GM19324 (cell line): ENCODE data around the gene GLYATL2.

Source experiments
- ATAC-seq: cut with Tn5 transposase; IDR thresholded peaks from one replicate; pipeline ENCODE4 v1.9.1; 2021; ENCODE audit warnings: mild to moderate bottlenecking, moderate library complexity; ENCODE audit not compliant: unreplicated experiment, low FRiP score

GLYATL2 gene, protein sequence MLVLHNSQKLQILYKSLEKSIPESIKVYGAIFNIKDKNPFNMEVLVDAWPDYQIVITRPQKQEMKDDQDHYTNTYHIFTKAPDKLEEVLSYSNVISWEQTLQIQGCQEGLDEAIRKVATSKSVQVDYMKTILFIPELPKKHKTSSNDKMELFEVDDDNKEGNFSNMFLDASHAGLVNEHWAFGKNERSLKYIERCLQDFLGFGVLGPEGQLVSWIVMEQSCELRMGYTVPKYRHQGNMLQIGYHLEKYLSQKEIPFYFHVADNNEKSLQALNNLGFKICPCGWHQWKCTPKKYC

GRCh38 chr11:58844361-58845005 is at the start of gene GLYATL2:
Gene GLYATL2, minus strand, starts transcription at chr11:58844704. Its CDS starts 5,092 bp downstream, at chr11:58839612.
- no peak for ATAC-seq

DNA sequence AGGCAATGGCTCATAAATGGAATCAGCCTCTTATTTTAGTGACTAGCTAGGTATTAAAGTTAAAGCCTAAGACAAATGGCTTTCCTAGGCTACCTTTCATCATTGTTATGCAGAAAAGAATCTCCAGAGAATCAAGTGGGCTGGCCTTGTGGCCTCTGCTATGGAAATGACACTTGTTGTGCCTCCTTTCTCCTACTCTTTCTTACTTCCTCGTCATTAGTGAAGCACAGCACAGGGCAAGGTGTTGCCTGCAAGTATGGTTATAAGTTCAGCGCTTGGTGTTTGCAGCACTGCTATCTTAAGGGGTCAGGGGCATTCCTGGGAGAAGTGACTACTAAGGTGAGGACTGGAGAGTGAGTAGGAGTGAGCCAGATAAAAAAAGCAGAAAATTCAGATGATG is 49.4 kb upstream of the GLYATL2 start:
- no peak for ATAC-seq

DNA sequence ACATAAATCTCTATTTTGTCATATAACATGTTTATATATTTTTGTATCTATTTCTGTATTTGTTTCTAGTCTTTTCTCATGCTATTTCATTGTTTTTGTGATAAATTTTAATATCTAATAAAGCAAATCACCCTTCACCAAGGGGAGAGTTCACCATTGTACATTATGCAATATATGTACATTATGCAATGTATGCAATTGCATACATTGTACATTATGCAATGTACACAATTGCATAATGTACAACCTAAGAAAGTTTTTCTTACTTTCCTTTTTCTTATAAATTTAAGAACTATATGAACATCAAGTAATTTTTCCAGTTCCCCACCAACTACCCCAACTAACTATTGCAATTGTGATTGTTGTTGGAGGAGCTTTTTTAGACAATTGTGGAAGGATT is 44.1 kb upstream of the GLYATL2 start:
- ATAC-seq, result no peak

DNA sequence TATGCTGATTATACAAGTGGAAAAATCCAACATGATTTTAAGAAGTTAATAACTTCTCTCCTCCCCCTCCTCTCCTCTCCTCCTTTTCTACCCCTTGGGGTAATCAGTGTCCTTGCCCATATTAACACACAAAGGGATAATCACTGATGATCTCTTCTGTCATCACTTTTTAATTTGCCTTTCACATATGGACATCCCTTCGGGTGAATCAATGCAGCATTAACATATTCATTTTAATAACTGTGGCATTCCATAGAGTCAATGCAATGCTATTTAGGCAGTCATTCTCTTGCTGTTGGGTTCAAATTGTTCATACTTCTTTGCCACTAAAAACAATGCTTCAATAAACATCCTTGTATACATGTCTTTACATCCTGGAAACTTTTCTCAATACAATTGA is 42.9 kb upstream of the GLYATL2 start:
- ATAC-seq, result no peak

DNA sequence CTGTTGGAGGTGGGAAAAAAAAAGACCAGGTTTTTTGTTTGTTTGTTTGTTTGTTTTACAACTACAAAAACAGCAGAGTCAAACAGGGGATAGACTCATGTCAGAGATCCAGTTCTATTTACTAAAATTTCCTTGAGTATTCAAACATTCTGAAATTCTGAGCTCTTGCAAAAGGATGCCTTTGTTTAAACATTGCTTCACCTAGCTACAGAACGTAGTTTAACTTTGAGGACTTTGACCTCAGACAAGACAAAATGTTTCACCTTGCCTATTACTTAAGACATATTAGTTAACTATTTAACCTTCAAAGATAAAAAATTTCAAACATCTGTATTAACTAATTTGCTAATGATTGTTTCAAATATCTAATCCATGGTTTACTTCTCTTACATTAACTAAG is 36.1 kb upstream of the GLYATL2 start:
- no peak for ATAC-seq

- no peak for ATAC-seq
Measured at GRCh38 chr11:58880166-58880565, 35.7 kb upstream of the GLYATL2 start.

DNA sequence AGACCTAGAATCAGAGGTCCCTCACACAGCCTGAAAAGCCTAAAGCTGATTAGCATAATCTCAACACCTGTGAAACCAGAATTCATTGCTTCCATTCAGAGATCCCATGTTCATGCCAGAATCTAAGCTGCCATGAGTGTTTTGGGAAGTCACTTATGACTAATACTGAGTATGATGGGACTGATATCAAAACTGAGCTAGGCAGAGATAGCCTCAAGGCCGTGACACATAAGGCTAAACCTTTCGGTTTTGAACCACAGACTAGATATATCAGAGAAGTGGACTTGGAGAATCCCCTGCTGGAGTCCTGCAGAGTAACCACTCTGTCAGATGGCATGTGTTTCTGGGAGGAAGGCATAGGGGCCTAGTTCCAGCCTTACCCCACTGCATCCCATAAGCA is 23.1 kb upstream of the GLYATL2 start:
- no peak for ATAC-seq

DNA sequence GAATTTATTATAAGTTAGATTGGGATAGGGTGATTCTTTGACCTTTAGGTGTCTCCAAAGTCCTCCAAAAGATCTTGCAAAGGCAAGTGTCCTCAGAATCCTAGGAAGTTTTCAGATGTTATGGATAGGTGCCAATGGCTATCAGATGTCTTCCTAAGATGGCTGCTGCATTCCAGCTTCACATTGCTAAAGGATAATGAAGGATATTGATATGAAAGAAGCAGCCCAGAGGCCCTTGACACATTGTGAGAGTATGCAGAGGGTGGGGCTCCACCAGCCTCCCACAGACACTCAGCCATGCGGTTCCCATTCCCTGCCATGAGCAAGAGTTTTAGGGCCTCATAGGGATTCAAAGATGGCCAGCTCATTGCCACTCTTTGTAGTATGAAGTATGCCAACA is 22.3 kb upstream of the GLYATL2 start:
- ATAC-seq, result no peak

DNA sequence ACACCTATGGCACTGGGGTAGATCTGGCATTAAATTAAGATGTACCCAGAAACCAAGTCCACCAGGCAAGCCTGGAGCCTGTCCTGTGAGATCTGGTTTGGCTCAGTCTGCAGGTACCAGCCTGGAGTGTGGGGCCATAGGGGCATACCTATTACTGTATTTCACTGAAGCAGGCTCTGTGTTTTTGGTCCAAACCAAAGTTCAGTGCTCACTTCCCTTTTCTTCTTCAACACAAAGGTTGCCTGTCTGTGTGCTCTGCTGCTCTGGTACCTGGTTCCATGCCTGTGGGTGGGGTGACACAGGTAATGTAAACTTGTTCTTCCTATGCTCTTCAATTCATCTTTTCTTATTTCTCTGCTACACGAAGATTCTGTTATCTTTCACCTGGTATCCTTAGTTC is 19.8 kb upstream of the GLYATL2 start:
- no peak for ATAC-seq

- ATAC-seq, result no peak
Measured at GRCh38 chr11:58863697-58864096, 19.2 kb upstream of the GLYATL2 start.

DNA sequence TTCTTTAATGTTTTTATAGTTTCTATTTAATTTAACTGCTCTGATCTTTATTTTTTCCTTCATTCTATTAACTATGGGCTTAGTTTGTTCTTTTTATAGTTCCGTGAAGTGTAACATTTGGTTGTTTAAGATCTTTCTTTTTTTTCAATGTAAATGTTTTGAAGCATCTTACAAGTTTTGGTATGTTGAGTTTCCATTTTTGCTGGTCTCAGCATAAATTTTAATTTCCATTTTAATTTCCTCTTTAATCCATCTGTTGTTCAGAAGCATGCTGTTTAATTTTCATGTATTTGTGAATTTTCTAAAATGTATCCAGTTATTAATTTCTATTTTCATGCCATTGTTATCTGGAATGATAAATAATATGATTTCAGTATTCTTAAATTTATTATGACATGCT is 17.0 kb upstream of the GLYATL2 start:
- no peak for ATAC-seq

GRCh38 chr11:58856806-58857205 is 12.3 kb upstream of the GLYATL2 start:
- no peak for ATAC-seq

DNA sequence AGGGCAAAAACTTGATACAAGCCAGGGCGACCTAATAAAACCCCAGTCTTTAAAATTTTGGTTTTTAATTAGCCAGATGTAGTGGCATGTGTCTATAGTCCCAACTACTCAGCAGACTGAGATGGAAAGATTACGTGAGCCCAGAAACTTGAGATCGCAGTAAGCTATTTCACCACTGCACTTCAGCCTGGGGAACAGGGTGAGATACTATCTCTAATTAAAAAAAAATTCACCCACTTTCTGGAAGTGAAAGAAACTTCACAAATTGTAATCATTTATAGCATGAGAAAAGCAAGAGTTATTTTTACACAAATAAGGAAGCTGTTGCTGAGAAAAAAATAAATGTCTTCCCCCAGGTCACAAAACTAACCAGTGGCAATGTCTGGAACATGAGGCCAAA is 882 bp upstream of the GLYATL2 start:
- no peak for ATAC-seq

GRCh38 chr11:58837707-58838388 is 6.7 kb downstream of the GLYATL2 start:
- ATAC-seq, result no peak

DNA sequence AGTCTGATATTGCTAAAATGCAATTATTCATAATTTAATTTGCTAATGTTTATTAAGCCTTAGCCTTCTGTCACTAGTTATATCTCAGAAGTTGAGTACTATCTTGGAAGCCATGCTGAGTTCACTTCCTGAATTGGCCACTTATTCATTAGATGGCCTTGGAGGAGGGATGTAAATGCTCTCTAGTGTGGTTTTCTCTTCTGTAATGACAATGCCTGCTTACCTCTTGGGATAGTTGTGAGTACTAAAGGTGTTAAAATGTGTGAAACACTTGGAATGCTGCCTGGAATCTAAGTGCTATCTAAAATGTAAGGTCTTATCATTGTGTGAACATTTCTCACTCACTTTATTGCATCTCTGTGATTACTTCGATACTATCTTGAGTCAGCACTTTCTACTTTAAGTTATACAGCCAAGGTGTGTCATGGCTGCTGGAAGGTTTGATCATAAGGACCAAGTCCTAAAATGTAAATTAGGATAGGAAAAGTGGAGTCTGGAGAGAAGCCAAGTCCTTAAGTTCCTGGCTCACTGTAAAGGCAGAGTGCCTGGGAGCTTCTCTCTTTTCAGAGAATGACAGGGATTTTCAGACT is 12.4 kb downstream of the GLYATL2 start:
- no peak for ATAC-seq

DNA sequence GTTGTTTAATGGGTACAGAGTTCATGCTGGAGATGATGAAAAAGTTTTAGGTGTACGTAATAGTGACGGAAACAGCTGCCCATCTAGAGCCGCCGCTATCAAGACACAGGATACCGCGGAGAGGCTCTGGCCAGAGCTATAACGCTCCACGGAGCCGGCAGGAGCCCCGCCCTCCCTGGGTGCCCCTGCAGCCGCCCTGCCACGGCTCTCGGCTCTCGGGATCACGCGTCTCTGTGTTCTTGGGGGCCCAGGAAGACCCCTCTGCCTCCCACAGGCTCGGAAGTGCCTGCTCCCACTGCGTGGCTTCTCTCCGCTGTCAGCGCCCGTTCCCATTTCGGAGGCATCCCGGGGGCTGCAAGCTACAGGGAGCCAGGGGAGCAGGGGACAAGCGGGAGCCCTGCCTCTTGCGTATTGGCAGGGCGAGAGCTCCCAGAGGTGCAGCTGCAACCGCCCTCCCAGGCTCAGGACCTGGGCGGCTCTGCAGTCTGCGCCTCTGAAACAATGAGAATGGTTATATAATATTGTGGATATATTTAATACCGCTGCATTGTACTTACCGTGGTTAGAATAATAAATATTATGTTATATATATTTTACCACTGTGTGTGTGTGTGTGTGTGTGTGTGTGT is 13.7 kb downstream of the GLYATL2 start:
- ATAC-seq, result no peak

DNA sequence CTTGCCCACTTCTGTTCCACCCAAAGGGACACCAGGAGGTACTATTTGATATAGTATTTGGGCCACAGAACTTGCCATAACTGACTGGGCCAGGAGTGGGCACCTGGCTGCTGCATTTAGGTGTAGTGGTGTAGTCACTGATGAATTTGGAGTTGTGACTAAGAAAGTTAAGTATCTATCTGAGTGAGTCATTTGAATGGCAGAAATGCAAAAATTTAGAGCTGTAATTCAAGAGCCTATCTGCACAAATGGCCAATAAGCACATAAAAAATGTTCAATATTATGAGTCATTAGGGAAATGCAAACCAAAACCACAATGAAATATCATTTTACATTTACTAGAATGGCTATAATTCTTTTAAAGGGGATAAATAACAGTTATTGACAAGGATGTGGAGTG is 14.7 kb downstream of the GLYATL2 start:
- no peak for ATAC-seq

DNA sequence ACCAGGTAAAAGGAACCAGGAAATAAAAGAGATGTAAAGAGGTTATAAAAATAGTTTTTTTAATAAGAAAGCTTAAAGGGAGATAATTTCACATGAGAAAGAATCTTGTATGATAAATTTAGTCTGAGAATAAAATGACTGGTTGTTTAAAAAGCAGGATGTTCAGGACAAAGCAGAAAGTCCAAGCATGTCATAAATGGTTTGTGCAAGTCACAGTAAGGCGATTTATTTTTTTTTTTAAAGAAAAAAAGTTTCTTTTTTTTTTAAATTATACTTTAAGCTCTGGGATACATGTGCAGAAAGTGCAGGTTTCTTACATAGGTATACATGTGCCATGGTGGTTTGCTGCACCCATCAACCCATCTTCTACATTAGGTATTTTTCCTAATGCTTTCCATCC is 30.8 kb downstream of the GLYATL2 start:
- no peak for ATAC-seq

GRCh38 chr11:58811499-58811898 is 33.0 kb downstream of the GLYATL2 start:
- ATAC-seq, result no peak

GRCh38 chr11:58807343-58807742 is 37.2 kb downstream of the GLYATL2 start:
- ATAC-seq, result no peak

DNA sequence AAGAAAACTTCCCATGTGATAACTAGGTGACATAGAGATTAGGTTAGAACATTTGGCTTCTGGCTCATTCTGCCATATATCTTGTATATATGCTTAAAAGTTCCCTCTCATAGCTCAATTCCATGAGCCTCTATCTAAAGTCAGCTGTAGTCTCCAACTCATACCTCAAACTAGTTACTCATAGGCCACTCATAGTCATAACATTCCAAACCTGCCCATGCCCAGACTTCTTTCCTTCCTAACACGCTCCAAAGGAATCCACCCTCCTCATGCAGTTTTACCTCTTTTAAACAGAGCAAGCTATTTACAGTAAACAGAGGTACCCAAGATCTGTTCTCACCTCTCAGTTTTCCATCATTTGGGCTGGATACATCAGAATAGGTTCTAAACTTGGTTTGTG is 39.4 kb downstream of the GLYATL2 start:
- ATAC-seq, result no peak
